Activated CD4-positive, CD25-positive, alpha-beta regulatory T cell (primary cell): ENCODE measurements around the gene GLI2.

ENCODE experiments used
- DNase-seq, 4 experiments: peaks; one replicate each; lab custom pipeline; 2025; lab: John Stamatoyannopoulos, UW

The GLI2 gene

DNA sequence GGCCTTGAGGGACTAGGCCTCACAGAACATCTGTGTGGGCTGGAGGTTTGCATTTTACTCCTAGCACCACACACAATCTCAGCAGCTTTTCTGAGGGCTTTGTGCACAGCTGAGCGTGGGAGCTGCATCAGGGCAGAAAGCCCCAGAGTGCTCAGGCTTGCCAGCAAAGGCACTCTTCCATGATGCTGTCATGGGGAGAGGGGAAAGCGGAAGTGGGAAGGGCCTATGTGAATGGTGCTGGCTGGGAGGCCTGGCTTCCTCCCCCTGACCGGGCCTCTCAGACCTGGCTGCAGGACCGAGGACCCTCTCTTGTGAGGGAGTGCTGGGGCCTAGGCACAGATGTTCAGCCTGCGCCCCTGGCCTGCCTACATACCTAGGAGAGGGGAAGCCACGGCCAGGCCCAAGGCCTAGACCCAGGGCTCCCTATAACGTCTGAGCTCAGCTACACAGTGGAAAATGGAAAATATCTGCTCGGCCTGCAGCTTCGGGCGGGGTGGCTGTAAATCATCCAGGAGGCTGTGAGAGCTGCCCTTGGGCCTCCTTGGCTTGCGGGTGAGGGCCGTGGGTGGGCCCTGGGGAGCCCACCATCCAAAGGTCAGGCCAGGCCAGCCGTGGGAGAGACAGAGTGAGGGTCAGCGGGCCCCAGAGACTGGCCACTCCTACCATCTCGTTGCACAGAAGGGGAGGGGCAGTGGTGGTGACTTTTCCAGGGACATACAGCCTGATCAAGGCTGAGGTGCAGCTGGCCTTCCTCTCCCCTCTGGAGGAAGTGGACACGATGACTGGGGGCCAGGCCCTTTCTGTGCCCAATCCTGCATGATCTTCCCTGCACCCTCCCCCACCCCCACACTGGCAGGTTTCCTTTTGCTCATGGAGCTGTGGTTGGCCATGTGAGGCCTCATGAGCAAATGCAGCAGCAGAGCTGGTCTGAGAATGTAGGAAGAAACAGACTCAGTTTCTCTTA is 22.8 kb downstream of the GLI2 start:
- DNase-seq = no peak

DNA sequence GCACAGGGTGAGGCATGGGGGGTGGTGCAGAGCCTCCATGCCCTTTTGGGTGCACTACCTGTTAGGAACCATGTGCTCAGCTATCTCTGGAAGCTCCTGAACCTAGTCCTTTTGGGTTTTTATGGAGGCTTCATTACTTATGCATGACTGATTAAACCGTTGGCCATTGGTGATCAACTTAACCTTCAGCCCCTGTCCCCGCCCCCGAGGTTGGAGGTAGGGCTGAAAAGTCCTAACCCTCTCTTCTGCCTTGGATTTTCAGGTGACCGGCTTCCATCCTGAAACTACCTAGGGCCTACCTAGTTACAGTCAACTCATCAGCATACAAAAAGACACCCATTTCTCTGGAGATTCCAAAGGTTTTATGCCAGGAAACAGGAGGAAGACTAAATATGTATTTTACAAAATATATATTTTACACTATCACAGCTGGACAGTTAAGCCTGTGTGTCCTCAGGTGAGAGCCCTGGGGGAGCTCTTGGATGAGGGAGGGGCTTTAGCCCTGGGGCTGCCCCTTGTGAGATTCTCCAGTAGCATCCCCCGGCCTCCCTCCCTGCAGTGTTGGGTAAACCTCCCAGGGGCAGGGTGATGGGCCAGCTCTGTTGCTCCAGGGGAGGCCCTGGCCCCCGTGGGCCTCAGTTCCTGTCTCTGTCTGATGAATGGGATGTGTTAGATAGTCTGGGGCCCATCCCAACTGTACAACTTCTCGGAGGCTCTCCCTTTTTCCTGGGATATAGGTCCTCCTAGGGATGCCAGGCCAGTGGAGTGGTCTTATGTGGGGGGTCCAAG is 24.1 kb downstream of the GLI2 start:
- DNase-seq = no peak

DNA sequence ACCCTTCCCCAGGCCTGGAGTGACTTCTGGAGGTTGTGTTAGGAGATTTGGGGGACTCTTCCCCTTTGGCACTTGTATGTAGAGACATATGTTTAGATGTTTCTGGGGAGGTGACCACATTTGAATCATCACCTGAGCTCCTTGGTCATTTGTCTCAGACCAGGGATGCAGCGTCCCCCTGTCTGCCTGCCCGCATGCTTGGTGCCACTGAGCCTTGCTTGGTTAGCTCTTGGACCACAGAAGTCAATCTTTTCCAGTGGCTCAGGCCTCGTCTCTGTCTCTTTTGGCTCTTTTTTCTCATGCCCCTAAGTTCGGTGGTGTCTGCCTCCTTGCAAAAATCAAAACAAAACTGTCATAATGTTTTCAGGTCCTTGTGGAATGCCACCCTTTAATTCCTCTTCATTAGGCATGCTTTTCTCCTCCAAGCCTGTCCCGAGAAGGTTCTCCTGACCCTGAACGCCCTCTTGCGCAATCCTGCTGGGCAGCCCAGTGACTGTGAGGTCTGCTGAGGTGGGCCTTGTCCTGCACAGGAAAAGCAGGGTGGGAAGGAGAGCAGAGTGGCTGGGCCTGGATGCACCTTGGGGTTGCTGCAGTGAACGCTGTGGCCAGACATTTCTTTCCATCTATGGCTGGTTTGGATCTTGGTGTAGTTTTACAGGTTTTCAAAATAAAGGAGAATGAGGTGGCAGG is 24.9 kb downstream of the GLI2 start:
- no peak for DNase-seq

DNA sequence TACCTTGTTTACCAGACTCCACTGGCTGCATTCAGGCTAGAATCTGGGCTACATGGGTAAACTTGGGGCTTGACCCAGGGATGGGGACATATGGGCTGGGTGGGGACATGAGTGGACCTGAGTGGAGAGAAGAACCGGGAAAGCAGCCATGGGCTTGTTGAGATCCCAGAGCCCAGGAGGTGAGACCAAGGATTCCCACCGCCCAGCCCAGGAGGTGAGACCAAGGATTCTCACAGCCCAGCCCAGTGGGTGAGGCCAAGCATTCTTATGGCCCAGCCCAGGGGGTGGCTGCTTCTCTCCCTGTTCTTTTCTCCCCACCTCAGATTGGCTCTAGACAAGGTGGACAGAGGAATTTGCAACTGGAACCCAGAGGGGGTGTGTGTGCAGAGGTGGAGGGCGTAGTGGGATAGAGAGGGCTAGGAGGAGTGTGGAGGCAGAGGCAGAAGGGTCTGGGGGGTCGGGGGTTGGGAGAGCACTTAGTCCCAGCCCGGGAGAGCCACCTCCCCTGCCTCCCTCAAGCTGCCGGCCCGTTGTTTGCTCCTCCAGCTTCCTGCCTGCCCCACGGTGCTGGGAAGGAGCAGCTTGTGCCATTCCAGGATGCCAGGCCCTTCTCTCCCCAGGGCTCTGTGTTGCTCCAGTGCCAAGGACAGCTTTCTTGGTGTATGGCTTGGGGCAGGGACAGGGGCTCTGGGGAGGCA is 25.6 kb downstream of the GLI2 start:
- DNase-seq = no peak

DNA sequence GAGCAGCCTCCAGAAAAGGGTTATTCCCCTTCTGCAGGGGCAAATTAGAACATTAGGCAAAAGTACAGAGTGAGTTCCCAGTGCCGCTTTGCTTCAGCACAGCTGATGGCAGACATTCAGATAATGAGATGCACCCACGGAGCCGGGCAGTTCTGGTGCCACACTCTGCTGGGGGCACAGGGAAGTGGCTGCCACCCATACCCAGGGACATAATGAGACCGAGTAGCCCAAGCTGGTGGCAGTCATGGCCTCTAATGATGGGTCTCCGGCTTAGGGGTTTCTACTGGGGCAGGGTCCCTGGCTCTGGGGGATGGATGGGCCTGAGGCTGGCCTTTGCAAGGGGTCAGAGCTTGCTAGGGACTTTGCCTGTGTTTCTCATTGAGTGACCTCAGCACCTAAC is 26.2 kb downstream of the GLI2 start:
- DNase-seq = no peak

DNA sequence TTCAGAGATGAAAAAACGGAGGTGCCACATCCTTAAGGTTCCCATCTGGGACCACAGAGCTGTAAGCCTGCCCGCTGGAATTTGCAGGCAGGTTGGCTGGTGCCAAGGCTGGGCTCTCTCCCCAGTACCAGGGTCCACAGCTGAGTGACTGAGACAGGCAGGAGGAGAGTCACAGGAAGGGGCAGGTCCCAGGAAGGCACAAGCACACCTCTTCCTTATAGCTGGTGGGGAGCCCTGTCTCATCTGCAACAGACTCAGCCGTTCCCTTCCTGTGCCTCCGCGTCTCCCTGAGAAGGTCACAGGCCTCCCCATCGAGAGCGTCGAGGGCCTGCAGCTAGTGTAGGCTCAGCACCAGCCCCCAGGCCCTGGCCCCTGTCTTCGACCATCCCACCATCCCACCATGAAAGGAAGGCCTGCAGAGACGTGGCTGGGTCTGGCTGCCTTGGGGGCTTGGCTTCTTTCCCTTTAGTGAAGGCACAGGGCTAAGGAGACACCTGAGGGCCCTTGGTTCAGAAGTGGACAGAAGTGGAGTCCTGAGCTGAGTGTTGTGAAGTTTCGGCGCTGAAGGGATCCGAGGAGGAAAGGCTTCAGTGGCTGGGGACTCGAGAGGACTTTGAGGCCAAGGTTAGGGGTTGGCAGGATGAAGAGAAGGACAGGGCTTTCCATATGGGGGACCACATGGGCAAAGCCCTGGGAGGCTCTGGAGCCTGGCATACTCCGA is 26.8 kb downstream of the GLI2 start:
- DNase-seq = no peak

DNA sequence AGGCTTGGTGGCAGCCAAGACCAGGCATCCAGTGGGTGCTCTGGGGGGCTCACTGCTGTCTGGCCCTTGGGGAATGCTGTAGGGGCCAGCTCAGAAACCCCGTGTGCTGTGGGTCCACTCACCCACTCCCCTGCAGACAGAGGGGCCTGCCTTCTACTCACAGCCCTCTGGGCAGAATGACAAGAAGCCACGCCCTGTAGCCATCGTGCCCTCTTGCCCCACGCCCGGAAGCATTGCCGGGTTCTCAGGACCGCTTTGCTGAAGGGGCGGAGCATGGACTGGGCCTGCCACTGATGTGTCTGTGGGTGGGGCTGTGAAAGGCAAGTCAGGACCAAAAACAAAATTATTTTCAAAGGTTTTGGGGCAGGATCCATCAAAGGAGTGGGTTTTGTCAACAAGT is 27.8 kb downstream of the GLI2 start:
- DNase-seq = no peak

DNA sequence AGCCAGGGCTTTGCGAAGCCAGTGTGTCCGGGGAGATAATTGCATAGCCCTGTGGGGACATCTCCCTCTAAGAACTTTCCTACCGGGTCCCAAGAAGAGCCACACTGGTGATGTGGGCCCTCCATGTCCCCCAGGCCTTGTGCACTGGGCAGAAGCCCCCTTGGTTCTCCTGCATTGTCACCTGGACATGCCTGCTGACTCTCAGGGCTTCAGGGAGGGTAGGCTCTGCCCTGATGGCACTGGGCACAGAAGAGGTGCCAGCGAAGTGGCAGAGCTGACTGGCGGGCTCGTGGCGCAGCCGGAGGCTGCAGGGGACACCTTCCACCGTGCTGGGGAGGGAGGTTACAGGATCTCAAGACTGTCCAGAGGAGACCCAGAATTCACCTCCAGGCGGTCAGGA is 28.3 kb downstream of the GLI2 start:
- no peak for DNase-seq

DNA sequence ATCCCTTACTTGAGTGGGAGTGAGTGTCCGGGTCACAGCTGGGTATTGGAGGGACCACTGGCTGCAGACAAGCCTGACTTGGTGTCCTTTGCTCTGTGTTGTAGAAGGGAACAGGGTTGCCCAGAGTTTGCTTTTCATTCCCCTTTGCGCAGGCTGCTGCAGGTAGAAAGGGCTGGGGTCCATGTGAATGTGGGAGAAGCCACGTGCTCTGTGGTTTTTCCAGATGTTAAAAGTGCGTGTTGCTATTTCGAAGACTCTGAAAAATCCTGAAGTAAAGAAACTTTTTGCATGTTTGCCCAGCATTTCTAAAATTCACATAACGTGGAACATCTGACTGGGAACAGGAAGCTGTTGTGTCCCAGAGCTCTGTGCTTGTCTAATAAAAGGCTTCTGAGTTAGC is 28.8 kb downstream of the GLI2 start:
- DNase-seq = no peak

DNA sequence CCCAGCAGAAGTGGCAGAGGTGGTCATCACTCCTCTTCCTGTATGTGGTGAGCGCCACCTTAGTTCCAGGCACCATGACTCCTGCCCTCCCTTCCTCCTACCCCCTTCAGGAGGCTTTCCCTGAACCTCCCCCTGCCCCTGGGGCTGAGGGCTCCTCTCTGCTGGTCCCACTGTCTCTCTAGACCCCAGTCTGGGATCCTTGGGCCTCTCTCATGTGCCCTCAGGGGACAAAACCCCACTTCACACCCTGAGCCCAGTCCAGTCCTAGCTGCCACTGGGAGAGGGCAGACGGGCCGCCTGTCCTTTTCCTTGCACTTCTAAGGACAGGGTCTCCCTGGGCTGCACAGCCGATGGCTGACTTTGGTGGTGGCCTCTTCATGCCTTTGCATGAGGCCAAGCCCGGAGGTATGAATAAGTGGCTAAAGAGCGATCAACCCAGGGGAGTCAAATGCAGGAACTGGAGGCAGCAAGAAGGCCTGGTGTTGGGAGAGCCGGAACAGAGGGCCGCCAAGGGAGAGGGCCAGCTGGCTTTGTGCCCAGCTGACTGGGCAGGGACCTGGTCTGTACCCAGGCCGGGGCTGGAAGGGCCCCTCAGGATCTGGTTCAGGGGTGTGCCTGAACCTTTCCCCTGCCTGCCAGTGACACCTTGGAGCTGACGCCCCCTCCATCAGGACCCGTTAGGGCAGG is 29.5 kb downstream of the GLI2 start:
- DNase-seq = no peak

DNA sequence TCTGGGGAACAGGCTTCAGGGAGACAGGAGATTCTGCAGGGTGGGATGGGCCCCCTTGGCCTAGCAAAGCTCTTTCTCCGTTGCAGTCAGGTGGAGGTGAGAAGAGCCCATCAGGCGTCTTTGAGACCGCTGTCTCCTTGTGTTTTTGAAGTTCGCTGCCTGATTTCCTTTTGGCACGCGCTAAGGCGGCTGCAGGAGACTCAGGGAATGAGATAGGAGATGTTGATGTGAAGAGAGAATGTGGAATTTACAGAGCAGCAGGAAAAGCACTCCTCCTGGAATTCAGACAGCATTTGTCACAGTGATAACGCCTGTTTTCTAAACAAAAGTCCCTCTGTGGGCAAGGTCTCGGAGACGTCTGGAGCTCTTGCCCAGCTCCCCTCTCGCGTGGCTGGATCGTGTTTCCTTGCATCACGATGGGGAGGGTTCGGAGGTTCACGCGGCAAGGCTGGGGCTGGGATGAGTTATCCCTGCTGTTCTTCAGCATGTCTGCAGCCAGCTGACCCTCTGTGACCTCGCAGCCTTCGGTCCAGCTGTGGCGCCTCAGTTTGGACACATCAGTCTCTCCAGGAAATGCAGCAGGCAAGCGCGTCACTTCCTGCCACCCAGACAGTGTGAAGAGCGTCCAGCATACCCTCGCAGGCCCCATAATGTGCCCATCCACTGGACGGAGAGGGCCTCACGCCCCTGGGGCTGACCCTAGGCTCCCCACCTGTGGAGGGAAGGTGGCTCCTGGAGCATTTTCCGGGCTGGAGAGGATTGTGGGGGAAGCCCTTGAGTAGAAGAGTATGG is 30.2 kb downstream of the GLI2 start:
- no peak for DNase-seq

DNA sequence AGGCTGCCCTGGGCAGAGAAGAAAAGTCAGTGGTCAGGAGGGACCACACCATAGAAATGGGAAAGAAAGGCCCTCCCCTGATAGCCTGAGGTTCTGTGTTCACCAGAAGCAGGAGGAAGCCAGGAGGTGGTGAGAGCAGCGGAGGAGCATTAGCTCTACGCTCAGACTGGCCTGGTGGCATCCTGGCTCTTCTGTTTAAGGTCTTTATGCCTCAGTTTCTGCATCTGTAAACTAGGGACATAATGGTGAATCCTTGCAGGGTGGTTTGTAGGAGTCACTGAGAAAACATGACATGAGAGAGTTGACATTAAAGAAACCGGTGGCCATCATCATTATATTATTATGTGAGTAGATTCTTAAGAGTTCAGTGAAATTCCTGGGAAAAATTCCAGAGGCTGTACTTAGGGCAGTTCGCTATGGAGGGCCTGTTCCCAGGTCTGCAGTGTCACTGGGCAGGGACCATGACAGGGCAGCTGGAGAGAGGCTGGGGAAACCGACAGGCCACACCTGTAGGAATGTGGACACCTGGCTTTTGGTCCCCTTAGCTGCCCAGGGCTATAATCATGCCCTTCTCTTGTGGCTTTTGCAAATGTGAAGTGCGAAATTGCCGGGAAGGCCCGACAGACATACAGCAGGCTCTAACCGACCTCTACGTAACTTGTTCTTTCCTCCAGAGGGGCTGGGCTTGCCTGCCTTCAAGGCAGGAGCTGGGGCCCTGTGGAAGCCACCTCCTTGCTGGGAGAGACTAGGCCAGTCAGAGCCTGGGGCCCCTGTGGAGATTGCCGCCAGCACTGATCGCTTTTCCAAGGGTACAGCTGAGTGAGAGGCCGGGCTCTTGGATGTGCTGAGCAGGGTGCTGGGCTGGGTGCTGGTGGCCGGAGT is 31.0 kb downstream of the GLI2 start:
- no peak for DNase-seq

DNA sequence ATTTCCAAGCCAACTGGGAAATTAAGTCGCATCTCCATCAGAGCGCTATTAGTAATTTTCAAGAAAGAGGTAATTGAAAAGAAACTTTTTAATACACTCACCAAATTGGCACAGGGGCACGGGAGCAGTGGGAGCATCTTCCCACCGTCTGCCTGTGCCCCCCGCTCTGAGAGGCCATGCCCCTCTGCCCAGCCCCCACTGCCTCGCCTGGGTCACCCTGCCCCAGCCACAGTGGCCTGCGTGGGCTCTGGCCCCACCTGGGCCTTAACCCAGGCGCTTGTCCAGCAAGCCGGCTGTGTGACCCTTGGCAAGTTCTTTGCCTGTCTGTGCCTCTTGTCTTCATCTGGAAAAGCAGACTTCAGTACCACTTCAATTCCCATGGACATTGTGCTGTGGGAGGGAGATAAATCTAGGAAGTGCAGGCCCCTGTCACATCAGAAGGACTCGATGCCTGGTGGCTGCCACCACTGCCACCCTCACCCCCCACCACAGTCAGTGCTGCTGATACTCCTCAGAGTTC is 31.9 kb downstream of the GLI2 start:
- no peak for DNase-seq

DNA sequence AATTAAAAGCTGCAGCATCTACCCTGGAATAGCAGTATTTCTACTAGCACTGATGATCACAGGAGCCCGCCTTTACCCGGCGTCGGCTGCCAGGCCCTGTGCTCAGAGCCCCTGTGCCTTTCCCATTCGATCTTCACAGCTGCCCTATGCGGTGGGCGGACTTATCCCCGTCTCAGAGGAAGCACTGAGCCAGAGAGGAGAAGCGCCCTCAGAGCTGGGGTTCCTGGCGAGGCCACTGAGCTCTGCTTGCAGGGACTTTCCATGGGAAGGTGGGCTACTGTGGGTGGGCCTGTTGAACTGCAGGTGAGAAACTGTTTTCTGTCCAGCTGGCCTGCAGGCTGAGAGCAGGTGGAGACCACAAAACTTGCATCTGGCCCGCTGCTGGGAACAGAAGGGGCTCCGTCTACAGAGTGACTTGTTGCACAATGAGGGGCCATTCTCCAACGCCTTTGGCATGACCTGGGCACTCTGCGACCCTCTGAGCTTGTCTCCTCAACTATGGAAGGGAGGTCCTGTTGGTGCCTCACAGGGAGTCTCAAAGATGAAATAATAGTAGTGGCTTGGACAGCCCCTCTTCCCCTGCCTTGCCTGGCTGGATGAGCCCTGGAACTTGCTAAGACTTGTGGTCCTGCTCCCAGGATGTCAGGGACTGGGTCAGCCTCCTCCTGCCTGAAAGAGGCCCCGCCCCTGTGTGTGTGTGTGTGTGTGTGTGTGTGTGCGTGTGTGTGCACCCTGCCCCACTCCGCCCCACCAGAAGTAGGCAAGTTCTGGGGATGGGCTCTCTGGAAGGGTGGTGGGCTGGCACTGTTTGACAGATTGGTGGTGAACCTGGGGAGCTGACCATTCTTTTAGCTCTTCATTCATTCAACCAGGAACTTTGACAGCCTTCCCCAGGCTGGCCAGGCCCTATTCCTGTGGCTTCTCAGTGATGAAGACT is 32.7 kb downstream of the GLI2 start:
- no peak for DNase-seq

DNA sequence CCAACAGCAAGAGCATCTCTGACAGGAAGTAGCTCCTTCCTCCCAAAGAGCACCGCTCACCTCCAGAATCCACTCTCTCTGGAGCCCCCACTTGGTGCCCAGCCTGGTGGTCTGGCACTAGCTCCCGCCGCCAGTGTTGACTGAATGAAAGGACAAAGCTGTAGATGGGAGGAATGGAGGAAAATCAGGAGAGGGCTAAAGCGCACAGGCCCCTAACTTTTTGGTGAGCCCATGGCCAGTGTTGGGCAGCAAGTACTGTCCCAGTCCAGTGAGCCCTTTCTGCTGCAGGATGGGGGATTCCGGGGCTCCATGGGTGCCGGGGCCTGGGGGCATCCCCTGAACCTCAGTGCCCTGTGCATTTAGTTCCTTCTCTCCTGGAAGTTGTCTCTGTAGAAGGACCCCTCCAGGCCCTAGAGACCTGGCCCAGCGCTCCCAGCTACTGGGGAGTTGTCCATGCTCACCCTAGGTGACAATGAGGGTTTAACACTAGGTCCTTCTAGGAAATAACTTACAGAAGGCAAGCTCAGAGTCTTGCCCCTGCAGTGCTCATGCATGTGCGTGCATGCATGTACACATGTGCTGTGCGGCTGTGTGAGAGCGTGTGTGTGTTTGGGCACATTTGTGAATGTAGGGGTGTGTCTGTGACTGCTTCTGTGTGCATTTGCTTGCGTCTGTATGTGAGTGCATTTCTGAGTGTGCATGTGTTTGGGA is 33.6 kb downstream of the GLI2 start:
- no peak for DNase-seq

DNA sequence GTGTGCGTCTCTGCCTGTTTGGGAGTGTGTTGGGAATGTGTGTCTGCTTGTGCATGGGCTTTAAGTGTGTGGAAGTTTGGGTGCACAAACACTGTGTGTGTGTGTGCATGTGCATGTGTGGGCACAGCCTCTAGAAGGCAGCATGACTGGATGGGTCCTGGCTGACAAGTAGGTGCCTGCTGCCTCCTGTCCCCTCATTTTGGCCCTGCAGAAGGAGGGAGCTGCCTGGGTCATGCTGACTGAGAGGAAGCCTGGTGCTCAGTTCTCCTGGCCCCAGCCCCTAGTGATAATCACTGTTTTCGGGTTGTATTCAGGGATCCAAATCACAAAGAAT is 34.1 kb downstream of the GLI2 start:
- DNase-seq = no peak

DNA sequence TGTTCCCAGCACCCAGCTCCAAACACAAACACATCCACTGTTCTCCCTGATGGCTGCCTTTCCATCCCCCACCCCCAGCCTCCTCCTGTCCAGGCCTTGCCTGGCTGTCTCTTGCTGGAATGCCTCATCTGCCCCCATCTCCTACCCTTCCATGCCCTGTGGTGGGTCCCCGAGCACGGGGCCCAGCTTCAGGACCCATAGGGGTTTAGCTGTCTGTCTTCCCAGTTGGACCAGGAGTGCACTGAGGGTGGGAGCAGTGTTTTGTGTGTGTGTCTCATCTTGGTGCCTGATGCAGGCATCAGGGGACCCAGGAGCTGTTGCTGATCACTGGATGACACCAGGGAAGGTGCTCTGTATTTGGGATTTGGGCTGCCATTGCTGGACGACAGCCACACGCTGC is 34.5 kb downstream of the GLI2 start:
- no peak for DNase-seq
